Adrenal gland (tissue), 12 donors: ENCODE data around the gene CLK3. TPM values are rescaled to one million over a fixed set of nuclear protein-coding genes. Genes with fewer than 3 reads are reported as not detected.

Experiments used
- DNase-seq, 7 donors: peaks; one replicate each; pipeline ENCODE4 v3.0.0-alpha.2; 2019 to 2020
- H3K27ac ChIP-seq, 5 donors: fragments of 200-600 bp; sonication (generic) in 4 of 5; 1 replicate in 3 of 5; 2 replicates in 2 of 5; pipeline versions ENCODE4 v1.5.1 to v1.8.0; 2016 to 2020; ENCODE audit warnings: mild to moderate bottlenecking in 1 of 5
- H3K27me3 ChIP-seq: fragments of 200-600 bp; 2 replicates; pipeline ENCODE4 v1.8.0; 2021
- H3K36me3 ChIP-seq, 2 donors: fragments of 200-600 bp; replicated peaks in 1 of 2; 1 replicate in 1 of 2; 2 replicates in 1 of 2; pipeline versions ENCODE4 v1.5.1 to v1.8.0; 2018 to 2022
- H3K4me1 ChIP-seq, 2 donors: fragments of 200-600 bp; replicated peaks in 1 of 2; 1 replicate in 1 of 2; 2 replicates in 1 of 2; pipeline versions ENCODE4 v1.5.1 to v1.8.0; 2018 to 2021
- H3K4me3 ChIP-seq, 4 donors: fragments of 200-600 bp; sonication (generic) in 3 of 4; one replicate each; pipeline ENCODE4 v1.5.1; 2016 to 2018
- H3K9me3 ChIP-seq, 3 donors: fragments of 200-600 bp; sonication (generic) in 1 of 3; replicated peaks in 1 of 3; 1 replicate in 2 of 3; 2 replicates in 1 of 3; pipeline versions ENCODE4 v1.5.1 to v1.8.0; 2016 to 2021
- CTCF ChIP-seq, 6 experiments: fragments of 450-650 bp in 4 of 6; fragments of 200-600 bp in 2 of 6; sonication (generic) in 1 of 6; IDR thresholded peaks; 1 replicate in 5 of 6; 2 replicates in 1 of 6; pipeline versions ENCODE4 v1.5.1 to v1.8.0; 2016 to 2021; ENCODE audit warnings: antibody characterized with exemption in 6 of 6, mild to moderate bottlenecking in 2 of 6, moderate library complexity in 1 of 6
- POLR2A ChIP-seq, 2 donors: fragments of 450-650 bp; IDR thresholded peaks; one replicate each; pipeline ENCODE4 v1.6.1; 2017; ENCODE audit warnings: antibody characterized with exemption in 2 of 2, mild to moderate bottlenecking in 2 of 2, moderate library complexity in 1 of 2
- WGBS, 4 donors: extraction: QIAGEN DNeasy Blood & Tissue Kit in 2 of 4; methylation state at CpG; one replicate each; pipeline versions ENCODE4 v1.1.5 to v1.1.7; 2013 to 2017; 5-methylcytosine and 5-hydroxymethylcytosine counted together
- intact Hi-C, 2 donors: fragments of 100-400 bp; cut with DNase I; formaldehyde crosslinking; loops; one replicate each; pipeline versions ENCODE4 v1.14.1 to v1.15.0; 2022 to 2023
- polyA plus RNA-seq, 3 donors: library from polyadenylated mRNA; stranded (reverse); fragments of 200-250 nt in 2 of 3; fragments of 350-450 nt in 1 of 3; fragmentation: Illumina TruSeq in 1 of 3; extraction: RNeasy Lipid Tissue Mini Kit (QIAGEN cat#74804) in 1 of 3; gene quantifications; one replicate each; pipeline ENCODE4 v1.2.3, GENCODE V29; 2013 to 2014
- total RNA-seq, 9 donors: library from RNA; depleted of rRNA in 4 of 9; stranded (reverse); fragments of >200 nt in 4 of 9; fragments of 120-200 nt in 1 of 9; fragmentation: NEBNext Ultra II Directional in 1 of 9; extraction: Animal tissue kit (Norgen Biotek cat#: 25700) in 1 of 9; gene quantifications; one replicate each; pipeline versions ENCODE4 v1.1.0 to v1.2.4, GENCODE V29; 2013 to 2023
- donor health status: healthy with polysubstance abuse.
- donor health status: Bipolar disorder and iron deficiency.
- donor health status: DM: yes; HTN: yes; CAD: no.
- donor health status: DM: no; HTN: no; CAD: no.
- donor health status: DM: no; HTN: no; CAD: no.
- donor health status: DM: yes; HTN: yes; CAD: no.

CLK3 gene
- total and polyA plus RNA-seq, 12 donors: 26.2 to 160 (median 66.1) TPM

GRCh38 chr15:74616366-74616939 lies 817 bp downstream of the CLK3 start:
- Histone ChIP-seq H3K36me3 (peaks cover 0 to 27% of the 10 kb centered on the region in 2 donors), H3K27me3 (no peaks in the 10 kb centered on the region), H3K27ac (peak overlapping the region; percentile 75 to 100 (median 98)), H3K9me3 (no peaks in the 10 kb centered on the region), H3K4me3 (peak overlapping the region; percentile 60 to 85 (median 70)), H3K4me1 (peaks cover 16 to 42% of the 10 kb centered on the region in 2 donors)
- WGBS, 4 donors: 0 to 2% (median 1%) methylated on average over 7 to 18 of the region's 18 CpGs
- TF ChIP-seq CTCF (IDR thresholded peaks at IDR 0.05) (no peak), POLR2A (IDR thresholded peaks at IDR 0.05) (peak; percentile 39 to 69)
- intact Hi-C loops: loop anchor here in 1 of 2 donors (10.0 kb wide), 1 partner anchor 72 kb away; the partner anchor contains the start of gene ARID3B
- peak; percentile 82 to 94 (median 91) for DNase-seq

GRCh38 chr15:74616996-74617395 lies 1.4 kb downstream of the CLK3 start:
- Histone ChIP-seq H3K4me3 (peak overlapping the region in 2 of 4 donors; percentile 60), H3K27ac (peak overlapping the region; percentile 75 to 100 (median 98))

DNA sequence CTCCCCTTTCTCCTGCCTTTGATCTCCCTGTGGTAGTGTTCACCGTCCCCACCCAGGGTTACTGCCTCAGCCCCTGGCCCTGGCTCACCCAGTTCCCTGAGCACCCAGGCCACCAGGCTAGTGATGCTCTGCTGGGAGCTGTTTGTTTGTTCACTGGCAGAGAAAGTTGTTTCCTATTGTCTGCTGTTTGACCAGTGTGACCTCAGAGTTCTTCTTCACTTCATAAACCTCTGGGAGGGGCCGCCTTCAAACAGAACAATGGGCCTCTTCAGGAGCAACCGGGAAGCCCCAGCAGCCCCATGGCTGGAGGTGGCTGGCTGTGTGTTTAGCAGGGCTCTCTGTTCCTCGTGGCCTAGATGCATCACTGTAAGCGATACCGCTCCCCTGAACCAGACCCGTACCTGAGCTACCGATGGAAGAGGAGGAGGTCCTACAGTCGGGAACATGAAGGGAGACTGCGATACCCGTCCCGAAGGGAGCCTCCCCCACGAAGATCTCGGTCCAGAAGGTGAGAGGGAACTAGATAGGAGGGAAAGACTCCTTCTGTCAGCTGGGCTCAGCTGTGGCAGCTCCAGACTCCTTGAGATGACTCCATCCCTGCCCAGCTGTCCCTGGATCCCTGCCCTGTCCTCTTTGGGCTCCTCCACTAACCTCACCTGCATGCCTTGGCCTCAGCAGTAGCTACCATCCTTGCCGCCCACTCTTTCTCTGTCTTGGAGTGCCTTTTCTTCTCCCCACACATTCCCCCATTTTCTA lies 3.4 kb downstream of the CLK3 start:
- TF ChIP-seq POLR2A (IDR thresholded peaks at IDR 0.05): no peak
- TF ChIP-seq CTCF (IDR thresholded peaks at IDR 0.05): no peak
- Histone ChIP-seq H3K4me1 (peaks cover 18 to 44% of the 10 kb centered on the region in 2 donors), H3K27me3 (no peaks in the 10 kb centered on the region), H3K27ac (no peak overlapping the region), H3K36me3 (peaks cover 0 to 52% of the 10 kb centered on the region in 2 donors), H3K4me3 (no peak overlapping the region), H3K9me3 (no peaks in the 10 kb centered on the region)
- intact Hi-C loops: loop anchor here in 1 of 2 donors (10.0 kb wide), 1 partner anchor 74 kb away; the partner anchor contains the start of gene ARID3B
- no peak for DNase-seq
- 79 to 85% (median 81%) methylated on average over 15 of the region's 15 CpGs for WGBS, 4 donors

More at GRCh38 chr15:74616996-74617395, 1.4 kb downstream of the CLK3 start:
- peaks cover 18 to 44% of the 10 kb centered on the region in 2 donors for H3K4me1 ChIP-seq
- intact Hi-C loops: loop anchor here in 1 of 2 donors (10.0 kb wide), 1 partner anchor 72 kb away; the partner anchor contains the start of gene ARID3B
- H3K9me3 ChIP-seq: no peaks in the 10 kb centered on the region
- H3K27me3 ChIP-seq: no peaks in the 10 kb centered on the region
- H3K36me3 ChIP-seq: peaks cover 0 to 32% of the 10 kb centered on the region in 2 donors
- DNase-seq: no peak
- TF ChIP-seq POLR2A (IDR thresholded peaks at IDR 0.05): no peak
- no peak for TF ChIP-seq CTCF (IDR thresholded peaks at IDR 0.05)

DNA sequence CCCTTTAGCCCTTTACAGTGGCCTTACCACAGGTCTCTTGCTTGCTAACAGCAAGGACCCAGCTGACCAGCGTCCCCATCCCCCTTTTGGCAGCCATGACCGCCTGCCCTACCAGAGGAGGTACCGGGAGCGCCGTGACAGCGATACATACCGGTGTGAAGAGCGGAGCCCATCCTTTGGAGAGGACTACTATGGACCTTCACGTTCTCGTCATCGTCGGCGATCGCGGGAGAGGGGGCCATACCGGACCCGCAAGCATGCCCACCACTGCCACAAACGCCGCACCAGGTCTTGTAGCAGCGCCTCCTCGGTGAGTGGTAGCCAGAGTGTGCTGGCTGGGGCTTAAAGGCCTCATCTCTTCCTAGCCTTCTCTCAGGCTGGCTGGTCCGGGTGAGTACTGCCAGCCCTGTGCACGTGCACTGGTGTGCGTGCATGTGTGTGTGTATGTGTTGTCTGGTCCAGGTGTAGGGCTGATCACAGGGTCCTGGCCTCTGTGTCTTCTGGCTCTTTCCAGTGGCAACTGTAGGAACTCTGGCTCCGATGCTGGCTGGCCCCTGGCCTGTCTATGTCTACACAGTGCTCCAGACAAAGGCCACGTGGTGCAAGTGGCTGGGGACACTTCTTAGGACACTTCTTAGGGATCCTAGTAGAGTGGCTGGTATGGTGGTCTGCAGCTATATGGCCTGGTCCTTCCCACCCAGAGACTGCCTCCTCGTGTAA lies 4.4 kb downstream of the CLK3 start:
- Histone ChIP-seq H3K4me3 (no peak overlapping the region), H3K27ac (peak overlapping the region in 1 of 5 donors; percentile 30), H3K9me3 (no peaks in the 10 kb centered on the region), H3K36me3 (peaks cover 0 to 63% of the 10 kb centered on the region in 2 donors), H3K27me3 (no peaks in the 10 kb centered on the region), H3K4me1 (peaks cover 18 to 37% of the 10 kb centered on the region in 2 donors)
- intact Hi-C loops: loop anchor here (10.0 kb wide), 2 partner anchors 75 to 245 kb away; partner anchors contain the start of gene ARID3B (in 1 of the 2)
- 87 to 93% (median 89%) methylated on average over 24 to 27 of the region's 27 CpGs for WGBS, 4 donors
- DNase-seq: no peak
- TF ChIP-seq POLR2A (IDR thresholded peaks at IDR 0.05): no peak
- no peak for TF ChIP-seq CTCF (IDR thresholded peaks at IDR 0.05)
